Measurements from ENCODE around the gene STK33. TPM values are rescaled to one million over a fixed set of nuclear protein-coding genes. Genes with fewer than 3 reads are reported as not detected.

Gene STK33
- polyA plus RNA-seq, 4 donors: 15.9 to 30.6 (median 28.3) TPM

DNA sequence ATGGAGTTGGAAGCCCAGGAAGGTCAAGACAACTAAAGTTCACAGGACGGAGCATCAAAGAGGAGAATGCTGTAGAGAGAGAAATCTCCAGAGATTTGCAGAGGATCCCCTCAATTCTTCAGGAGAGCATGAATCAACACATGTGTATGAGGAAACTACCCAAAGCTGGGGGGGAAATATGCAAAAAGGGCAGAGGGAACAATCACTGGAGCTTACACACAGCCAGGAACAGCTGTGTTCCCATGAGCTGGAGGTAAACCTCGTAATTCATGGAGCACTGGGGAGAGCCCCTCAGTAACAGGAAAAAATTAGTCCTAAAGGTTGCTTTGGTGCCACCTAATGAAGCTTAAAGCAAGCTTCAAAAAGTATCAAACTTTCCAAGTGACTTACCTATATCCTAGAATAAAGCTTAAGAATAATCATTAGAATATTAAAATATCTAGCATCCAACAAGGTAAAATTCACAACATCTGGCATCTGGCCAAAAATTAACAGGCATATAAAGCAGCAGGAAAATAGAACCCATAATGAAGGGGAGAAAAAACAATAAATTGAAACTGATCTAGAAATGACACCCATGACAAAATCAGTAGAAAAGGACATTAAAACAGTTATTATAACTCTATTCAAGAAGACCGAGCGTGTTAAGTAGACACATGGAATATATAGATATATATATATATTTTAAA is 134.2 kb downstream of the STK33 start:
- DNase-seq (ENCODE audit: low read depth in 4 of 4, low spot score in 3 of 4): no peak

- no peak for DNase-seq (ENCODE audit: low read depth in 4 of 4, low spot score in 3 of 4)
Observed at GRCh38 chr11:8442301-8442700, 151.7 kb downstream of the STK33 start.

DNA sequence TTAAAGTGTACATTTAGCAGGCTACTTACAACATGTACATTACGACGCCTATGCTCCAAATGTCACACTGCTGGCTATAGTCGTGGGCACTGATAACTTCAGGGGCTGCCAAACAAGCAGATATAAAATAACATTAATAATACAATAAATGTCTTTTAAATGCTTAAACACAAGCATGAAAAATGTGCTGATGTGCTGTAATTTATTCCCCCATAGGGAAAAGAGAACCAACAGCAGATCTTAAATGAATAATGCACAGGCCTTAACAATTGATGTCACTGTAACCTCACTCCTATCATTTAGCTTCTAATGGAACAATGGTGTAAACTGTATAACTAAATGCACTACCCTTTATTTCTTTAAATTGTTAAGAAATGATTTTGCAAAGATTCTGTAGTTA is 153.4 kb downstream of the STK33 start:
- DNase-seq (ENCODE audit: low read depth in 4 of 4, low spot score in 3 of 4): no peak

GRCh38 chr11:8429483-8429882 is 164.5 kb downstream of the STK33 start:
- DNase-seq (ENCODE audit: low read depth in 4 of 4, low spot score in 3 of 4): no peak

- DNase-seq (ENCODE audit: low read depth in 4 of 4, low spot score in 3 of 4): no peak
Observed at GRCh38 chr11:8426076-8426475, 168.0 kb downstream of the STK33 start.

- no peak for DNase-seq (ENCODE audit: low read depth in 4 of 4, low spot score in 3 of 4)
Observed at GRCh38 chr11:8415195-8415594, 178.8 kb downstream of the STK33 start.

- DNase-seq (ENCODE audit: low read depth in 4 of 4, low spot score in 3 of 4): no peak
Observed at GRCh38 chr11:8408151-8408941, 185.7 kb downstream of the STK33 start.

GRCh38 chr11:8403310-8403709 is 190.7 kb downstream of the STK33 start:
- DNase-seq (ENCODE audit: low read depth in 4 of 4, low spot score in 3 of 4): no peak

- no peak for DNase-seq (ENCODE audit: low read depth in 4 of 4, low spot score in 3 of 4)
Observed at GRCh38 chr11:8392886-8393285, 201.1 kb downstream of the STK33 start.

DNA sequence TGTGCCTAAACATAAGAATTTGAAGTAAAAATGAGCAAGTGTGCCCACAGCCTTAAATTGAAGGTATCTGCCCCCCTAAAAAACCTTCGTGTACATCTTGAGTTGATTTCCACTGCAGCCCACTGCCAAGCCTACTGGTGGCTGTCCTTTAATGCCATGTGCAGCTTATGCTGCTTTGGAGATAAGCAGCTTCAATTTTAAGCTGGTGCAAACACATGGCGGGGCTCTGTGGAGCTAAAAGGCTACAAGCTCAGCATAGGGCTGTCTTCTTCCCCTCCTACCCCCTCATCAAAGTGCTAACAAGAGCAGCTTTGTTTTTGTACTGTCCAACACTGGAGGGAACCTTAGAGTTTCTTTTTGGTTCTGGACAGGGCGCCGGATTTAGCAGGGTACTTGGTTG is 201.9 kb downstream of the STK33 start:
- no peak for DNase-seq (ENCODE audit: low read depth in 4 of 4, low spot score in 3 of 4)

- DNase-seq (ENCODE audit: low read depth in 4 of 4, low spot score in 3 of 4): no peak
Observed at GRCh38 chr11:8390851-8391612, 203.0 kb downstream of the STK33 start.

- peak in 1 of 4 donors; percentile 17 for DNase-seq (ENCODE audit: low read depth in 4 of 4, low spot score in 3 of 4)
Observed at GRCh38 chr11:8389029-8389996, 204.7 kb downstream of the STK33 start.

- no peak for DNase-seq (ENCODE audit: low read depth in 4 of 4, low spot score in 3 of 4)
Observed at GRCh38 chr11:8387693-8388092, 206.3 kb downstream of the STK33 start.

DNA sequence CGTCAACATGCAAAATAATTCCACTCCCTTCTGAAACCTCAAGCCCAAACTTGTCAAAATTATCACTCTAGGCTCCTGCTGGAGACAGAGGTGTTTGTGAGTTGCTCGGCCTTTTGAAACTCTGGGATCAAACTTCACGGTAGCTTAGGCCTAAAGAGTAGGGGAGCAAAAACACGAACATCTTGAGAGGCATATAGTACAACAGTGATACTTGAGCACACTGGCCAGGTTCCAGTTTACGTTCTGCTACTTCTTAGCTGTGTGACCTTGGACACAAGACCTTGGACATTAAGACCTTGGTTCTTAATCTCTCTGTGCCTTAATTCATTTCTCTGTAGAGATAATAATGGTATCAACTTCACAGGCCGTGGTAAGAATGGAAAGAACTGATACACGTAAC is 206.9 kb downstream of the STK33 start:
- no peak for DNase-seq (ENCODE audit: low read depth in 4 of 4, low spot score in 3 of 4)

- DNase-seq (ENCODE audit: low read depth in 4 of 4, low spot score in 3 of 4): no peak
Observed at GRCh38 chr11:8386134-8386864, 207.7 kb downstream of the STK33 start.

- DNase-seq (ENCODE audit: low read depth in 4 of 4, low spot score in 3 of 4): peak in 3 of 4 donors; percentile 36 to 50 (median 46)
Observed at GRCh38 chr11:8384199-8384821, 209.7 kb downstream of the STK33 start.

GRCh38 chr11:8383627-8384026 is 210.4 kb downstream of the STK33 start:
- no peak for DNase-seq (ENCODE audit: low read depth in 4 of 4, low spot score in 3 of 4)

DNA sequence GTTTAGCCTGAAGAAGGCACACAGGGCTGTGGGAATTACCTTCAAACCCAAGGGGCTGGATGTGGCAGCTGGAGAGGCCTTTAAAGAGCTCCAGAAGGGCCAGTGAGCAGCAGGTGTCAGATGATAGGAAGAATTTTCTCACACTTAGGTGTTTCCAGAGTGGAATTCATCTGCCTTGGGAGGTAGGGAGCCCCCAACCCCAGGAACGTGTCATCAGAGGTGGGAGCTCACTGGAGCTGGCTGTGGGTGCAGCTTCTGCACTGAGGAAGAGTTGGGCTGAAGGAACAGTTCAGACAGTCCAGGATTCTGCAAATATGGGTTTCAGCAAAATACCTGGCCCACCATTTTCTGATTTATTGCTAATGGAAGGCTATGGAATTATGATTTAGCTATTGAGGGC is 210.8 kb downstream of the STK33 start:
- no peak for DNase-seq (ENCODE audit: low read depth in 4 of 4, low spot score in 3 of 4)

DNA sequence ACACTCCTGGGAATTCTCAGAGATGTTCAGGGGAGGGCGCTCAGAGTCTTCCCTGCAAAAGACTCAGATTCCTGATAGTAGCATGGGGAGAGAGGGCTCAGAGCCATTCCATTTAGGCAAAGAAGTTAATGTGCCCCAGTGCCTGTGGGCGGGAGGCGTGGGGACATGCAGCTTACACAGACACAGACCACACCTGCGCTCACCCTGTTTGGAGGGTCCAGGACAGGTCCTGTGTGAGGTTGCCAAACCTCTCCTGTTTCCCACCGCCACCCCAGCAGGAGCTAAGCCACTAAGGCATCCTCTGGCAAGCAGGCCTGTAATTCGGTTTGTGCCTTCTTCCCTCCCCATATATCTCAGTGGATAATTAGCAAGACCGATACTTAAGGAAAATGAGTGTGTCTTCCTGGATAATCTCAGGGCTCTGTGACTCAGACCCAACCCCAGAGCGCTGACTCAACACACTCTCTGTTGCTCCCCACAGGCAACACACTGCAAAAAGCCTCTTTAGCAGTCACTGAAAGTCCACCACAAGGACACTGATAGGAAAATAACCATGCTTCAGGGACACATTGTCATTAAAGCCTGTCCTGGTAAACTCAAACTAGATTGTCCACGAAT is 211.5 kb downstream of the STK33 start:
- DNase-seq (ENCODE audit: low read depth in 4 of 4, low spot score in 3 of 4): no peak
